NCI-H187 treated with DMSO at 0.1 percent for 48 hours (cell line): Measurements from ENCODE around the gene CGRRF1.

Source experiments
- DNase-seq: peaks from one replicate; lab custom pipeline; 2025; lab: John Stamatoyannopoulos, UW

CGRRF1 gene

GRCh38 chr14:54509546-54510501 is at the start of gene CGRRF1:
Gene CGRRF1 (plus strand): TSS chr14:54509906. CDS start chr14:54509960, 54 bp downstream.
- peak; percentile 89 for DNase-seq

- DNase-seq = no peak
Measured at GRCh38 chr14:54462048-54462447, 47.7 kb upstream of the CGRRF1 start.

GRCh38 chr14:54465654-54466053 is 44.1 kb upstream of the CGRRF1 start:
- DNase-seq = no peak

- DNase-seq = no peak
Measured at GRCh38 chr14:54467280-54467679, 42.4 kb upstream of the CGRRF1 start.

GRCh38 chr14:54470701-54471100 is 39.0 kb upstream of the CGRRF1 start:
- DNase-seq = no peak

- no peak for DNase-seq
Measured at GRCh38 chr14:54471641-54472040, 38.1 kb upstream of the CGRRF1 start.

GRCh38 chr14:54472315-54472714 is 37.4 kb upstream of the CGRRF1 start:
- DNase-seq = no peak

- no peak for DNase-seq
Measured at GRCh38 chr14:54474232-54474793, 35.4 kb upstream of the CGRRF1 start.

GRCh38 chr14:54475187-54475899 is 34.4 kb upstream of the CGRRF1 start:
- no peak for DNase-seq

GRCh38 chr14:54475911-54476310 is 33.8 kb upstream of the CGRRF1 start:
- no peak for DNase-seq

GRCh38 chr14:54478636-54479215 is 31.0 kb upstream of the CGRRF1 start:
- no peak for DNase-seq

- DNase-seq = no peak
Measured at GRCh38 chr14:54480830-54481562, 28.7 kb upstream of the CGRRF1 start.

- no peak for DNase-seq
Measured at GRCh38 chr14:54481695-54482094, 28.0 kb upstream of the CGRRF1 start.

GRCh38 chr14:54483073-54483745 is 26.5 kb upstream of the CGRRF1 start:
- no peak for DNase-seq

GRCh38 chr14:54483846-54484245 is 25.9 kb upstream of the CGRRF1 start:
- DNase-seq = no peak

GRCh38 chr14:54486685-54487084 is 23.0 kb upstream of the CGRRF1 start:
- DNase-seq = no peak

GRCh38 chr14:54487771-54488170 is 21.9 kb upstream of the CGRRF1 start:
- no peak for DNase-seq

- no peak for DNase-seq
Measured at GRCh38 chr14:54488318-54488645, 21.4 kb upstream of the CGRRF1 start.

- peak; percentile 33 for DNase-seq
Measured at GRCh38 chr14:54488646-54489317, 20.9 kb upstream of the CGRRF1 start, which contains the start of gene GMFB. Gene GMFB (minus strand): TSS chr14:54488980. CDS start chr14:54488927, 53 bp downstream.

- DNase-seq = no peak
Measured at GRCh38 chr14:54489318-54489683, 20.4 kb upstream of the CGRRF1 start.
